Chondrocyte (in vitro differentiated cells): ENCODE results near the gene LRFN2. TPM values are rescaled to one million over a fixed set of nuclear protein-coding genes. Genes with fewer than 3 reads are reported as not detected.

Experiments
- DNase-seq: peaks from one replicate; pipeline ENCODE4 v3.0.0; 2021; ENCODE audit warnings: mixed read lengths, low spot score
- H3K27ac Mint-ChIP-seq: one replicate; pipeline ENCODE4 v1.8.0; 2021; ENCODE audit warnings: mild to moderate bottlenecking, moderate library complexity, mixed read lengths; ENCODE audit not compliant: unreplicated experiment
- H3K27me3 Mint-ChIP-seq: 2 replicates; pipeline ENCODE4 v1.8.0; 2021; ENCODE audit warnings: low read depth, mixed read lengths
- H3K36me3 Mint-ChIP-seq: 2 replicates; pipeline ENCODE4 v1.8.0; 2021; ENCODE audit warnings: low read depth, mixed read lengths
- H3K4me1 Mint-ChIP-seq: 2 replicates; pipeline ENCODE4 v1.8.0; 2021; ENCODE audit warnings: low read depth, mild to moderate bottlenecking, mixed read lengths
- H3K4me3 Mint-ChIP-seq: one replicate; pipeline ENCODE4 v1.8.0; 2021; ENCODE audit warnings: mild to moderate bottlenecking, moderate library complexity, mixed read lengths; ENCODE audit not compliant: unreplicated experiment
- H3K9me3 Mint-ChIP-seq: 2 replicates; pipeline ENCODE4 v1.8.0; 2021; ENCODE audit warnings: low read depth, mixed read lengths
- CTCF ChIP-seq: fragments of 200-600 bp; sonication (generic); IDR thresholded peaks from 2 replicates; pipeline ENCODE4 v1.5.0; 2021; ENCODE audit warnings: antibody characterized with exemption, mild to moderate bottlenecking, moderate library complexity
- total RNA-seq: library from RNA; stranded (reverse); gene quantifications from 3 replicates; pipeline ENCODE4 v1.2.1, GENCODE V29; 2021

LRFN2 gene
- total RNA-seq, 1 donor from 2014 or later = 0.05 TPM

- DNase-seq = no peak
- Mint-ChIP-seq H3K36me3 (no peaks in the 10 kb centered on the region), H3K9me3 (no peaks in the 10 kb centered on the region), H3K27me3 (peaks cover 35% of the 10 kb centered on the region), H3K27ac (no peak overlapping the region), H3K4me3 (no peak overlapping the region), H3K4me1 (no peaks in the 10 kb centered on the region)
- no peak for TF ChIP-seq CTCF
These were observed 69.5 kb downstream of the LRFN2 start for GRCh38 chr6:40517654-40518053.

GRCh38 chr6:40516429-40516828 is 70.7 kb downstream of the LRFN2 start:
- H3K27me3 Mint-ChIP-seq = peaks cover 27% of the 10 kb centered on the region
- H3K36me3 Mint-ChIP-seq = no peaks in the 10 kb centered on the region
- no peak for DNase-seq
- no peaks in the 10 kb centered on the region for H3K4me1 Mint-ChIP-seq
- H3K9me3 Mint-ChIP-seq = no peaks in the 10 kb centered on the region
- H3K27ac Mint-ChIP-seq = no peak overlapping the region
- no peak for TF ChIP-seq CTCF
- no peak overlapping the region for H3K4me3 Mint-ChIP-seq

- no peak for TF ChIP-seq CTCF
- no peaks in the 10 kb centered on the region for H3K36me3 Mint-ChIP-seq
- no peaks in the 10 kb centered on the region for H3K9me3 Mint-ChIP-seq
- no peak overlapping the region for H3K27ac Mint-ChIP-seq
- H3K27me3 Mint-ChIP-seq = peaks cover 8% of the 10 kb centered on the region
- no peak overlapping the region for H3K4me3 Mint-ChIP-seq
- no peak for DNase-seq
- no peaks in the 10 kb centered on the region for H3K4me1 Mint-ChIP-seq
These were observed 74.8 kb downstream of the LRFN2 start for GRCh38 chr6:40512340-40512739.

- DNase-seq = no peak
- H3K4me1 Mint-ChIP-seq = no peaks in the 10 kb centered on the region
- H3K9me3 Mint-ChIP-seq = no peaks in the 10 kb centered on the region
- H3K4me3 Mint-ChIP-seq = no peak overlapping the region
- no peak for TF ChIP-seq CTCF
- H3K27ac Mint-ChIP-seq = no peak overlapping the region
- peaks cover 9% of the 10 kb centered on the region for H3K27me3 Mint-ChIP-seq
- H3K36me3 Mint-ChIP-seq = no peaks in the 10 kb centered on the region
These were observed 75.3 kb downstream of the LRFN2 start for GRCh38 chr6:40511884-40512283.

- no peak for DNase-seq
- H3K27ac Mint-ChIP-seq = no peak overlapping the region
- no peak overlapping the region for H3K4me3 Mint-ChIP-seq
- no peaks in the 10 kb centered on the region for H3K36me3 Mint-ChIP-seq
- H3K4me1 Mint-ChIP-seq = no peaks in the 10 kb centered on the region
- peaks cover 4% of the 10 kb centered on the region for H3K27me3 Mint-ChIP-seq
- no peak for TF ChIP-seq CTCF
- no peaks in the 10 kb centered on the region for H3K9me3 Mint-ChIP-seq
These were observed 76.7 kb downstream of the LRFN2 start for GRCh38 chr6:40510442-40510841.
